Neural cell (in vitro differentiated cells): Measurements from ENCODE around the gene ITM2C. TPM values are rescaled to one million over a fixed set of nuclear protein-coding genes. Genes with fewer than 3 reads are reported as not detected.

Experiments used
- H2AFZ ChIP-seq: fragments of 200-600, 300-800 bp; sonication (generic), shearing (Covaris generic); 2 replicates; pipeline ENCODE4 v1.6.0; 2014; ENCODE audit warnings: low read depth, mild to moderate bottlenecking, antibody characterized with exemption, low read length, moderate library complexity
- H3F3A ChIP-seq: fragments of 200-600 bp; shearing (Covaris generic); 2 replicates; pipeline ENCODE4 v1.6.1; 2016; ENCODE audit warnings: mild to moderate bottlenecking, moderate library complexity, mixed read lengths, antibody characterized with exemption, low read length; ENCODE audit not compliant: insufficient read depth, poor library complexity, severe bottlenecking
- H3K27ac ChIP-seq: fragments of 200-600, 300-800 bp; sonication (generic), shearing (Covaris generic); 2 replicates; pipeline ENCODE4 v1.5.1; 2014; ENCODE audit warnings: mild to moderate bottlenecking, low read length, moderate library complexity
- H3K27me3 ChIP-seq: fragments of 300-800, 200-600 bp; sonication (generic), shearing (Covaris generic); 2 replicates; pipeline ENCODE4 v1.6.0; 2014; ENCODE audit warnings: mild to moderate bottlenecking, low read depth, low read length, moderate library complexity; ENCODE audit not compliant: insufficient read depth
- H3K36me3 ChIP-seq: fragments of 300-800, 200-600 bp; sonication (generic), shearing (Covaris generic); 2 replicates; pipeline ENCODE4 v1.5.1; 2014; ENCODE audit warnings: mild to moderate bottlenecking, antibody characterized with exemption, low read length, moderate library complexity; ENCODE audit not compliant: insufficient read depth
- H3K4me2 ChIP-seq: fragments of 300-800, 200-600 bp; sonication (generic), shearing (Covaris generic); 2 replicates; pipeline ENCODE4 v1.6.0; 2014; ENCODE audit warnings: mild to moderate bottlenecking, low read length
- H3K4me3 ChIP-seq: fragments of 300-800, 200-600 bp; sonication (generic), shearing (Covaris generic); 2 replicates; pipeline ENCODE4 v1.5.1; 2014; ENCODE audit warnings: mild to moderate bottlenecking, low read length, moderate library complexity
- H3K79me2 ChIP-seq: fragments of 200-600 bp; shearing (Covaris generic); replicated peaks from 2 replicates; pipeline ENCODE4 v1.6.0; 2014; ENCODE audit warnings: mild to moderate bottlenecking, low read length, moderate library complexity; ENCODE audit not compliant: insufficient read depth
- H3K9ac ChIP-seq: fragments of 300-800, 200-600 bp; sonication (generic), shearing (Covaris generic); 2 replicates; pipeline ENCODE4 v1.6.1; 2016; ENCODE audit warnings: mild to moderate bottlenecking, low read length, mixed read lengths
- H3K9me2 ChIP-seq: fragments of 200-600 bp; shearing (Covaris generic); 2 replicates; pipeline ENCODE4 v1.6.1; 2016; ENCODE audit warnings: mild to moderate bottlenecking, low read length, mixed read lengths; ENCODE audit not compliant: insufficient read depth
- H3K9me3 ChIP-seq: fragments of 200-600, 300-800 bp; sonication (generic), shearing (Covaris generic); 2 replicates; pipeline ENCODE4 v1.6.1; 2016; ENCODE audit warnings: mild to moderate bottlenecking, mixed run types, low read length, moderate library complexity, mixed read lengths
- H4K20me1 ChIP-seq: fragments of 200-600 bp; shearing (Covaris generic); 2 replicates; pipeline ENCODE4 v1.6.1; 2016; ENCODE audit warnings: mild to moderate bottlenecking, mixed run types; ENCODE audit not compliant: insufficient read depth
- CTCF ChIP-seq: fragments of 450-650 bp; IDR thresholded peaks from 2 replicates; pipeline ENCODE4 v1.5.1; 2014; ENCODE audit warnings: antibody characterized with exemption, mild to moderate bottlenecking, moderate library complexity; ENCODE audit not compliant: poor library complexity, severe bottlenecking
- EP300 ChIP-seq: fragments of 450-650 bp; conservative IDR thresholded peaks from 2 replicates; pipeline ENCODE4 v1.6.1; 2014; ENCODE audit warnings: antibody characterized with exemption, mild to moderate bottlenecking, moderate library complexity; ENCODE audit not compliant: poor library complexity, severe bottlenecking
- EZH2 ChIP-seq: fragments of 200-600, 300-800 bp; shearing (Covaris generic), sonication (generic); IDR thresholded peaks from 2 replicates; pipeline ENCODE4 v1.6.1; 2014; ENCODE audit warnings: antibody characterized with exemption, low read length, borderline replicate concordance, mild to moderate bottlenecking; ENCODE audit not compliant: insufficient read depth, poor library complexity, severe bottlenecking
- MXI1 ChIP-seq: fragments of 450-650 bp; conservative IDR thresholded peaks from 2 replicates; pipeline ENCODE4 v1.6.1; 2014; ENCODE audit warnings: antibody characterized with exemption, mild to moderate bottlenecking; ENCODE audit not compliant: poor library complexity, severe bottlenecking
- POLR2AphosphoS5 ChIP-seq: IDR thresholded peaks from 2 replicates; pipeline ENCODE4 v1.6.1; 2012
- RAD21 ChIP-seq: fragments of 450-650 bp; conservative IDR thresholded peaks from 2 replicates; pipeline ENCODE4 v1.6.1; 2014; ENCODE audit warnings: antibody characterized with exemption, mild to moderate bottlenecking, moderate library complexity
- REST ChIP-seq: IDR thresholded peaks from 2 replicates; pipeline ENCODE4 v1.6.1; 2012; ENCODE audit warnings: borderline replicate concordance
- SMC3 ChIP-seq: fragments of 450-650 bp; conservative IDR thresholded peaks from 2 replicates; pipeline ENCODE4 v1.6.1; 2014; ENCODE audit warnings: antibody characterized with exemption, mild to moderate bottlenecking, moderate library complexity; ENCODE audit not compliant: poor library complexity
- TAF1 ChIP-seq: IDR thresholded peaks from 2 replicates; pipeline ENCODE4 v1.6.1; 2012; ENCODE audit warnings: low read depth
- polyA plus RNA-seq: library from polyadenylated mRNA; depleted of rRNA; stranded (reverse); fragments of >200 nt; gene quantifications from 2 replicates; pipeline ENCODE4 v1.2.3, GENCODE V29; 2014

The ITM2C gene
- polyA plus RNA-seq, 1 donor from 2014 or later, result 186 TPM

- Histone ChIP-seq H3K4me3 (no peak overlapping the region), H3K9me2 (no peaks in the 10 kb centered on the region), H3K27me3 (no peaks in the 10 kb centered on the region), H3K36me3 (peaks cover under 1% of the 10 kb centered on the region), H3F3A (no peaks in the 10 kb centered on the region), H2AFZ (no peak overlapping the region), H3K79me2 (peaks cover 31% of the 10 kb centered on the region), H3K27ac (no peak overlapping the region), H3K9ac (no peak overlapping the region), H3K4me2 (no peak overlapping the region), H4K20me1 (no peaks in the 10 kb centered on the region), H3K9me3 (no peaks in the 10 kb centered on the region)
- no peak for TF ChIP-seq EP300
- no peak for TF ChIP-seq EZH2
- no peak for TF ChIP-seq POLR2AphosphoS5
- no peak for TF ChIP-seq SMC3
- no peak for TF ChIP-seq REST
- no peak for TF ChIP-seq CTCF
- TF ChIP-seq TAF1, result no peak
- no peak for TF ChIP-seq RAD21
- no peak for TF ChIP-seq MXI1
Measured at GRCh38 chr2:230874456-230874855, 9.7 kb downstream of the ITM2C start.

GRCh38 chr2:230874876-230875275 lies 10.1 kb downstream of the ITM2C start:
- Histone ChIP-seq H3K9me3 (no peaks in the 10 kb centered on the region), H3K36me3 (peaks cover 3% of the 10 kb centered on the region), H3K4me3 (no peak overlapping the region), H3K9ac (no peak overlapping the region), H3K4me2 (no peak overlapping the region), H3F3A (no peaks in the 10 kb centered on the region), H3K27me3 (no peaks in the 10 kb centered on the region), H3K27ac (no peak overlapping the region), H2AFZ (no peak overlapping the region), H3K9me2 (no peaks in the 10 kb centered on the region), H3K79me2 (peaks cover 27% of the 10 kb centered on the region), H4K20me1 (no peaks in the 10 kb centered on the region)
- no peak for TF ChIP-seq EP300
